SHP77 treated with DMSO at 0.1 percent for 48 hours (cell line): Measurements from ENCODE around the gene GPSM3.

ENCODE experiments used
- DNase-seq: peaks from one replicate; lab custom pipeline; 2025; lab: John Stamatoyannopoulos, UW

The GPSM3 gene

GRCh38 chr6:32173051-32173727 is 19.3 kb downstream of the GPSM3 start:
- DNase-seq: no peak

GRCh38 chr6:32171234-32171633 is 21.2 kb downstream of the GPSM3 start:
- no peak for DNase-seq

- no peak for DNase-seq
Measured at GRCh38 chr6:32170294-32170693, 22.1 kb downstream of the GPSM3 start.

GRCh38 chr6:32168807-32169591 is 23.4 kb downstream of the GPSM3 start:
- no peak for DNase-seq

GRCh38 chr6:32168350-32168749 is 24.1 kb downstream of the GPSM3 start:
- DNase-seq: no peak

GRCh38 chr6:32167761-32168262 is 24.6 kb downstream of the GPSM3 start:
- no peak for DNase-seq

- DNase-seq: no peak
Measured at GRCh38 chr6:32167154-32167760, 25.2 kb downstream of the GPSM3 start.

- DNase-seq: no peak
Measured at GRCh38 chr6:32166411-32167061, 25.9 kb downstream of the GPSM3 start.

- no peak for DNase-seq
Measured at GRCh38 chr6:32164295-32164694, 28.1 kb downstream of the GPSM3 start, which contains the start of gene EGFL8. TSS of gene EGFL8 (plus strand) at chr6:32164595. CDS start at chr6:32166166, 1,571 bp downstream.

GRCh38 chr6:32163559-32164258 is 28.7 kb downstream of the GPSM3 start:
- no peak for DNase-seq

GRCh38 chr6:32158052-32158451 is 34.4 kb downstream of the GPSM3 start:
- no peak for DNase-seq

- DNase-seq: no peak
Measured at GRCh38 chr6:32156891-32157290, 35.6 kb downstream of the GPSM3 start.

- DNase-seq: peak; percentile 40
Measured at GRCh38 chr6:32154514-32155161, 37.8 kb downstream of the GPSM3 start.

- peak; percentile 81 for DNase-seq
Measured at GRCh38 chr6:32153564-32154513, 38.6 kb downstream of the GPSM3 start, which contains the start of gene PPT2. TSS of gene PPT2 (plus strand) at chr6:32154141. CDS start at chr6:32154595, 454 bp downstream.

GRCh38 chr6:32152769-32153563 is 39.5 kb downstream of the GPSM3 start:
- DNase-seq: no peak

GRCh38 chr6:32151863-32152768 is 40.3 kb downstream of the GPSM3 start, which contains the start of gene PRRT1:
TSS of gene PRRT1 (minus strand) at chr6:32151939. CDS start at chr6:32151827, 112 bp downstream.
- DNase-seq: no peak

- no peak for DNase-seq
Measured at GRCh38 chr6:32151181-32151862, 41.1 kb downstream of the GPSM3 start.
